Natural killer cell (primary cell): Measurements from ENCODE around the gene SCN10A. TPM values are rescaled to one million over a fixed set of nuclear protein-coding genes. Genes with fewer than 3 reads are reported as not detected.
A peak's percentile ranks its signal among the peaks of the same experiment; 100 is the strongest.

ENCODE experiments used
- ATAC-seq, 3 donors: fragments of 150-1000 bp in 2 of 3; fragments of 200-7000 bp in 1 of 3; cut with Tn5 transposase; 1 replicate in 1 of 3; 2 replicates in 2 of 3; pipeline ENCODE4 v1.10.0; 2021; ENCODE audit warnings: mild to moderate bottlenecking in 2 of 3, moderate library complexity in 2 of 3
- DNase-seq, 2 donors: peaks; one replicate each; pipeline versions ENCODE4 v3.0.0 to v3.0.0-alpha.2; 2013 to 2021; ENCODE audit warnings: mixed read lengths in 1 of 2
- H3K27ac ChIP-seq: one replicate; pipeline ENCODE4 v1.5.1; 2013; ENCODE audit warnings: mild to moderate bottlenecking, low read length
- H3K27me3 ChIP-seq: one replicate; pipeline ENCODE4 v1.6.1; 2013; ENCODE audit warnings: low read length; ENCODE audit not compliant: control insufficient read depth, insufficient read depth
- H3K36me3 ChIP-seq: one replicate; pipeline ENCODE4 v1.6.1; 2013; ENCODE audit warnings: low read length; ENCODE audit not compliant: control insufficient read depth, insufficient read depth
- H3K4me1 ChIP-seq: one replicate; pipeline ENCODE4 v1.6.1; 2013; ENCODE audit warnings: low read length; ENCODE audit not compliant: control insufficient read depth, insufficient read depth
- H3K4me3 ChIP-seq: one replicate; pipeline ENCODE4 v1.5.1; 2013; ENCODE audit warnings: low read length
- H3K9me3 ChIP-seq: one replicate; pipeline ENCODE4 v1.6.1; 2013; ENCODE audit warnings: low read length; ENCODE audit not compliant: control insufficient read depth, insufficient read depth
- H3K27ac Mint-ChIP-seq, 2 donors: one replicate each; pipeline ENCODE4 v1.8.0; 2022; ENCODE audit warnings: mild to moderate bottlenecking in 2 of 2, mixed read lengths in 2 of 2, moderate library complexity in 1 of 2
- H3K27me3 Mint-ChIP-seq, 2 donors: one replicate each; pipeline ENCODE4 v1.8.0; 2022; ENCODE audit warnings: low read depth in 2 of 2, mixed read lengths in 2 of 2
- H3K36me3 Mint-ChIP-seq: one replicate; pipeline ENCODE4 v1.8.0; 2022; ENCODE audit warnings: mixed read lengths
- H3K4me1 Mint-ChIP-seq, 2 donors: one replicate each; pipeline ENCODE4 v1.8.0; 2022; ENCODE audit warnings: mixed read lengths in 2 of 2
- H3K4me3 Mint-ChIP-seq: one replicate; pipeline ENCODE4 v1.8.0; 2022; ENCODE audit warnings: mild to moderate bottlenecking, moderate library complexity, mixed read lengths
- H3K9me3 Mint-ChIP-seq, 2 donors: one replicate each; pipeline ENCODE4 v1.8.0; 2022; ENCODE audit warnings: mixed read lengths in 2 of 2
- CTCF ChIP-seq: fragments of 200-600 bp; IDR thresholded peaks from one replicate; pipeline ENCODE4 v1.8.0; 2022; ENCODE audit warnings: antibody characterized with exemption
- WGBS: methylation state at CpG from one replicate; pipeline ENCODE4 v1.1.7; 2013; ENCODE audit warnings: missing lambda C conversion rate; ENCODE audit not compliant: insufficient coverage; 5-methylcytosine and 5-hydroxymethylcytosine counted together
- intact Hi-C: fragments of 100-400 bp; cut with micrococcal nuclease; formaldehyde crosslinking; loops from one replicate; pipeline ENCODE4 v1.14.2; 2022
- total RNA-seq, 4 donors: library from RNA; stranded (reverse); fragments of 120-200 nt in 1 of 4; gene quantifications; one replicate each; pipeline versions ENCODE4 v1.2.3 to v1.2.4, GENCODE V29; 2013 to 2022

The SCN10A gene
- total RNA-seq, 3 donors from 2014 or later (not counting 1 experiment from before 2014, with no cell fraction given), result not detected

GRCh38 chr3:38648659-38649499, 167.1 kb downstream of the SCN10A start:
- peak in 1 of 3 donors; percentile 7 for ATAC-seq
- no peak for TF ChIP-seq CTCF
- WGBS, result 12% methylated on average over 56 of the region's 56 CpGs
- Histone ChIP-seq H3K27me3 (peaks cover 10% of the 10 kb centered on the region), H3K4me3 (no peak overlapping the region), H3K36me3 (no peaks in the 10 kb centered on the region), H3K4me1 (peaks cover 20% of the 10 kb centered on the region), H3K27ac (no peak overlapping the region), H3K9me3 (no peaks in the 10 kb centered on the region)
- H3K36me3 Mint-ChIP-seq, result no peaks in the 10 kb centered on the region
- H3K9me3 Mint-ChIP-seq, result no peaks in the 10 kb centered on the region
- peak in 1 of 2 donors; percentile 10 for DNase-seq
- peaks cover 0 to 5% of the 10 kb centered on the region in 2 donors for H3K4me1 Mint-ChIP-seq
- intact Hi-C loops, result no loop called here
- H3K27me3 Mint-ChIP-seq, result peaks cover 13 to 22% of the 10 kb centered on the region in 2 donors
- no peak overlapping the region for H3K27ac Mint-ChIP-seq
- peak overlapping the region; percentile 77 for H3K4me3 Mint-ChIP-seq

GRCh38 chr3:38648024-38648658, 167.9 kb downstream of the SCN10A start:
- H3K4me1 Mint-ChIP-seq, result peaks cover 0 to 5% of the 10 kb centered on the region in 2 donors
- H3K36me3 Mint-ChIP-seq, result no peaks in the 10 kb centered on the region
- peak overlapping the region; percentile 77 for H3K4me3 Mint-ChIP-seq
- Histone ChIP-seq H3K27me3 (peaks cover 10% of the 10 kb centered on the region), H3K36me3 (no peaks in the 10 kb centered on the region), H3K9me3 (no peaks in the 10 kb centered on the region), H3K4me3 (no peak overlapping the region), H3K4me1 (peaks cover 20% of the 10 kb centered on the region), H3K27ac (no peak overlapping the region)
- H3K27ac Mint-ChIP-seq, result no peak overlapping the region
- DNase-seq (peak in 1 of 2 donors; percentile 7), ATAC-seq (no peak)
- no peaks in the 10 kb centered on the region for H3K9me3 Mint-ChIP-seq
- no peak for TF ChIP-seq CTCF
- H3K27me3 Mint-ChIP-seq, result peaks cover 13 to 17% of the 10 kb centered on the region in 2 donors
- intact Hi-C loops, result no loop called here
- 92% methylated on average over 7 of the region's 7 CpGs for WGBS

- Histone ChIP-seq H3K27ac (no peak overlapping the region), H3K4me1 (peaks cover 20% of the 10 kb centered on the region), H3K27me3 (peaks cover 10% of the 10 kb centered on the region), H3K9me3 (no peaks in the 10 kb centered on the region), H3K36me3 (no peaks in the 10 kb centered on the region), H3K4me3 (no peak overlapping the region)
- TF ChIP-seq CTCF, result no peak
- Mint-ChIP-seq H3K4me1 (peaks cover 0 to 5% of the 10 kb centered on the region in 2 donors), H3K9me3 (no peaks in the 10 kb centered on the region), H3K36me3 (no peaks in the 10 kb centered on the region), H3K27me3 (peaks cover 10 to 11% of the 10 kb centered on the region in 2 donors), H3K4me3 (no peak overlapping the region), H3K27ac (no peak overlapping the region)
- no peak for DNase-seq
- intact Hi-C loops, result no loop called here
- 94% methylated on average over 7 of the region's 7 CpGs for WGBS
- ATAC-seq, result no peak
Observed at GRCh38 chr3:38647217-38647970, 168.6 kb downstream of the SCN10A start.

Other genes starting within 250 kb of the SCN10A start
- gene SCN5A, start 166.5 kb downstream of the SCN10A start, total RNA-seq, result under 1 TPM in 1 of 3 donors, not detected in 2; 0.50 TPM
- gene SCN11A, start 235.7 kb upstream of the SCN10A start, total RNA-seq, result under 1 TPM in 2 of 3 donors, not detected in 1; 0.07 to 0.08 TPM
- 100 to 1,000 TPM in 1 of 3 donors, 10 to 100 TPM in 2; 89.1 to 101 (median 91.5) TPM for gene WDR48, start 235.8 kb upstream of the SCN10A start, total RNA-seq